Uterus (tissue), 2 donors: Measurements from ENCODE around the gene ERC2.

Experiments used
- CTCF ChIP-seq, 4 experiments: fragments of 200-600 bp in 2 of 4; fragments of 450-650 bp in 2 of 4; sonication (generic) in 2 of 4; IDR thresholded peaks; one replicate each; pipeline ENCODE4 v1.5.1; 2016 to 2019; ENCODE audit warnings: antibody characterized with exemption in 4 of 4, mild to moderate bottlenecking in 2 of 4, moderate library complexity in 1 of 4
- POLR2A ChIP-seq, 2 donors: fragments of 450-650 bp; IDR thresholded peaks; one replicate each; pipeline ENCODE4 v1.6.1; 2016; ENCODE audit warnings: antibody characterized with exemption in 2 of 2, mild to moderate bottlenecking in 1 of 2, moderate library complexity in 1 of 2

GRCh38 chr3:55718074-55718473 is 750.2 kb downstream of the ERC2 start:
- TF ChIP-seq CTCF (IDR thresholded peaks at IDR 0.05): no peak
- no peak for TF ChIP-seq POLR2A (IDR thresholded peaks at IDR 0.05)
